Stimulated activated CD4-positive, alpha-beta T cell treated with anti-CD3 and anti-CD28 coated beads, TNF-alpha, amount 100 ng/mL, for 4 hours (primary cell): ENCODE measurements around the gene ZNF526.

Experiments
- DNase-seq, 3 experiments: peaks; one replicate each; pipeline ENCODE4 v3.0.0-alpha.2; 2020; ENCODE audit warnings: low read depth in 3 of 3

Gene ZNF526

DNA sequence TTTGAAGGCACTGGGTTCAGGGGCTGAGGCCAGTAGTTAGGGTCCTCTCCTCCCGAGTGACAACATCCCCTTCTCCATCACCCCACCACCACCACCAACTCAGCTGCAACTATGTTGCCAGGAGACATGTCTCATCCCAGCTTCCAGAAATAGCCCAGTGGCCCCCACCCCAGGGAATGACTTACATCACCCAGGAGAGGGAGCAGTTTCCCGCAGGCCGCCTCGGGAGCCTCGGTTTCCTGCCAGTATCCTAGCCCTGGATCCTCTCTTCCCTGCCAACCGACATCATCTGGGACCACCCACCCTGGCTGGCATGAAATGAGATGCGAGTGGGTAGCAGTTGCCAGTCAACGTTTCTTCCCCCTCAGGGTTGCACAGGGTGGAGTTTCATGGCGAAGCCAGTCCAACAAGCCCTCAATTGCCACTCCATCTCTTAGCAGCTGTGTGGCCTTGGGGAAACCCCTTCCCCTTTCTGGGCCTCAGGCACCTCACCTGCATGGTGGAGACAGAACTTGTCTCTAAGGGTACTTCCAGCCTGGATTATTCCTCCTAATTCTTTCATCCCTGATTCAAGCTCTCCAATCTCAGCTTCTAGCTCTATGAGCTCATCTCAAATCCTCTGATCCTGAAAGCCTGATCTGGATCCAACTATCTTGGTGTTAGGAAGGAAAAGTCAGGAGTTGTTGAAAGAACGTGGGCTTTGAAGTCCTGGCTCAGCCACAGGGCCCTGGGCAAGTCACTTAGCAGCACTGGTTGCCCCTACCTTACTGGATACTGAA is 26.2 kb downstream of the ZNF526 start:
- DNase-seq = no peak

- DNase-seq = no peak
These were observed 27.0 kb downstream of the ZNF526 start for GRCh38 chr19:42246922-42247639.

GRCh38 chr19:42247640-42248199 is 27.6 kb downstream of the ZNF526 start:
- DNase-seq = no peak

DNA sequence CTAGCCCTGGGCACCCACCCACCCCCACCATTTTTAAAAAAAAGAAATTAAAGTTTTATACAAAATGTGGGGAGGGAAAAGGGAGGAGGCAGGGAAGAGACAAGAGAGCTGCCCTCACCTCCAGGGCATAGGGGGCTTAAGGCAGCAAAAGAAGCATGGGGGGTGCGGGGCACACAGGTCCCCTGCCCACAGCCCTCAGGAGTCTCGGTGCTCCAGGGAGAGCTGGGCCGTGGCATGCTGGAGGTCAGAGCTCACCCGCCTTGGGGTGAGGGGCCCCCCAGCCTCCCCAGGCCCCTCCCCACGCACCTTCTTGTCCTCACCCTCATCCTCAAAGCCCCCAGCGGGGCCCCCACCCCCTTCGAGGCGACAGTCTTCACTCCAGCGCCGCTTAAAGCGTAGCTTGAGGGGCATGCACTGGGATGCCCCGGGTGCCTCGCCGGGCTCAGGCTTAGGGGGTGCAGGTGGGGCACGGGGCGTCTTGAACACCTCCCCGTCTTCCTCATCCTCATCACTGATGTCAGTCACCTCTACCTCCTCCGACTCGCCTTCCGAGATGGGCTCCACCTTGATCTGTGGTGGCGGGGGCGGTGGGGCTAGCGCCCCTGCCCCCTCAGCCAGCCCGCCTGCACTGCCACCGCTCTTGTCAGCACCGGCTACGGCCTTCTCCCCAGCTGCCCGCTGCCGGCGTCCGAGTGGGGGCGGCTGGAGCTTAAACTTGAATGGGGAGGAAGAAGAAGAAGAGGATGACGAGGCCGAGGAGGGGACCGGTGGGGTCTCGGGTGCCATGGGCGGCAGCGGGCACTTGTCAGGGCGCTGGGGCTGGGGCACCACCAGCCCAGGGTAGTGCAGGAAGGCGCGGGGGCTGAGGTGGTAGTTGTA is 28.4 kb downstream of the ZNF526 start:
- DNase-seq = no peak

- no peak for DNase-seq
These were observed 29.1 kb downstream of the ZNF526 start for GRCh38 chr19:42249149-42249750.

- no peak for DNase-seq
These were observed 29.7 kb downstream of the ZNF526 start for GRCh38 chr19:42249769-42250168.

GRCh38 chr19:42250183-42250665 is 30.1 kb downstream of the ZNF526 start:
- no peak for DNase-seq

- DNase-seq = no peak
These were observed 30.8 kb downstream of the ZNF526 start for GRCh38 chr19:42250666-42251531.

- DNase-seq = no peak
These were observed 31.7 kb downstream of the ZNF526 start for GRCh38 chr19:42251572-42252358.

- no peak for DNase-seq
These were observed 32.5 kb downstream of the ZNF526 start for GRCh38 chr19:42252365-42253244.

- DNase-seq = peak; percentile 26 to 58 (median 45)
These were observed 33.4 kb downstream of the ZNF526 start for GRCh38 chr19:42253245-42254088.

- DNase-seq = peak; percentile 67 to 69 (median 68)
These were observed 34.2 kb downstream of the ZNF526 start for GRCh38 chr19:42254089-42254849.

GRCh38 chr19:42254850-42255765 is 35.0 kb downstream of the ZNF526 start, which contains the start of gene ERF:
ERF (minus strand) TSS chr19:42255128; CDS start chr19:42254999, 129 bp downstream.
- peak; percentile 89 to 93 (median 92) for DNase-seq

DNA sequence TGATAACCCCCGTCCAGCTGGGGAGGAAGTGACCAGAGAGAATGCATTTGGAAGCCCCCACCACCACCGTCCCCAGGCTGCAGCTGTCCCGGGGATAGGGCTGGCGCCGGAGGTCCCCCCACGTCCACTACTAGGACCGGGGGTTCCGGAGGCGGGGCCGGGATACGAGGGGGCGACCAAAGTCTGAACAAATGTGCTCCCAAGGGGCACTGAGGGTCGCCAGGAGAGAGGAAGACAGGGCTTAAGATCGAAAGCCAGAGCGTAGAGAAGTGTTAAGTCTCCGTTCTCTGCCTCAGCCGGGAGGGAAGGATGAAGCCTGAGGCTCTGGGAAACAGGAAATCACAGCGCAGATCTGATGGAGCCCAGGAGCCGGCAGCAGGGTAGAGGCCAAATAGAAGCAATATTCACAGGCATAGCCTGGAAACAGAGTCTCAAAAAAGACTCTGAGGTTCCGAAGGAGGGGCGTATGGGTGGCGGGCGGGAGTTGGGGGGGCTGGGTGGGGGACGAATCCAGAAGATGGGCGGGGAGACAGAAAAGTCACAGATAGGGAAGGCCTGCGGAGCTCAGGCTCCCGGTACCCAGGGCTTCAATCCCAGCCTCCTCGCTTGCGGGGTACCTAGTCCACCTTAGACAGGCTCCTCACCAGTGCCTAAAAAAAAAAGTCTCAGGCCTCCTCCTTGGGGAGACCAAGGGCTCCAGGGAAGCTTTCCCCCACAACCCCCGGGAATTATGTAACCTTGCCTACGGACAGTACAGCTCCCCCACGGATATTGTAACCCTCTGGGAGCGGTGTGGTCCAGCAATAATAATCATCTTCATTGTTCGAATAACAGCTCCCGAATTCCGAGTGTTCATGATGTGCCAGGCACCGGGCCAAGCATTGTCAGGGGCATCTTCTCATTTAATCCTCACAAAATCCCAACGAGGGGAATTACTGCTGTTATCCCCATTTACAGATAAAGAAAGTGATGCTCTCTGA is 35.9 kb downstream of the ZNF526 start:
- DNase-seq = no peak
